ENCODE measurements around the gene NOL3.

GRCh38 chr16:67150833-67151396 lies 19.4 kb upstream of the NOL3 start, which contains the start of gene B3GNT9:
- TF ChIP-seq CTCF (IDR thresholded peaks at IDR 0.05) (no peak), EP300 (IDR thresholded peaks at IDR 0.05) (peak in 1 of 2 donors; percentile 9), POLR2A (IDR thresholded peaks at IDR 0.05) (no peak)

Data from tibial nerve (tissue), 4 donors.